GM12865 (cell line): Measurements from ENCODE around the gene LHFPL4.
A peak's percentile ranks its signal among the peaks of the same experiment; 100 is the strongest.

Source experiments
- DNase-seq: peaks from one replicate; pipeline ENCODE4 v3.0.0; 2010; ENCODE audit warnings: low read depth
- H3K4me3 ChIP-seq: 2 replicates; pipeline ENCODE4 v1.5.1; 2011; ENCODE audit warnings: mild to moderate bottlenecking, low read depth, low read length, control low read depth
- TF ChIP-seq, protein P1 (sequence below): IDR thresholded peaks from 2 replicates; pipeline ENCODE4 v1.5.1; 2011; ENCODE audit warnings: low read length, control low read depth, low read depth, inconsistent platforms; ENCODE audit not compliant: insufficient read depth; ENCODE audit errors: missing control alignments

LHFPL4 gene

DNA sequence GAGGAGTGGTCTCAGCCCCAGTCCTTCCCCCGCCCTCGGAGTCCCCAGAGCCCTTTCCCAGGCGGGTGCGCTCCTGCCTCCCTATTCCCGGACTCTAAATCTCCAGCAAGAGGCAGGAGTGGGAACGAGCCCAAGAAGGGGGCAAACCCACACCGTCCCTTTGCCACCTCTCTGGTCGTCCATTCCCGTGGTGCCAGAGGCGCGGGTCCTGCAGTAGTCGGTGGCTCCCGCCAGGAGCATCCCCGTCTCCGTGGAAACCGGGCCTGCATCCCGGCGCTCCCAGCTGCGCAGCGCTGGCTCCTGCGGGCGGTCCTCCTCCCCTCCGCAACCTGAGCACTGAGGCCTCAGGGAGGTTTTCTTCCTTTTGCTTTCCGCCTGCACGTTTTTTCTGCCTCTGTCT, 44.8 kb downstream of the LHFPL4 start:
- DNase-seq = no peak
- no peak overlapping the region for H3K4me3 ChIP-seq
- TF ChIP-seq, protein P1, sequence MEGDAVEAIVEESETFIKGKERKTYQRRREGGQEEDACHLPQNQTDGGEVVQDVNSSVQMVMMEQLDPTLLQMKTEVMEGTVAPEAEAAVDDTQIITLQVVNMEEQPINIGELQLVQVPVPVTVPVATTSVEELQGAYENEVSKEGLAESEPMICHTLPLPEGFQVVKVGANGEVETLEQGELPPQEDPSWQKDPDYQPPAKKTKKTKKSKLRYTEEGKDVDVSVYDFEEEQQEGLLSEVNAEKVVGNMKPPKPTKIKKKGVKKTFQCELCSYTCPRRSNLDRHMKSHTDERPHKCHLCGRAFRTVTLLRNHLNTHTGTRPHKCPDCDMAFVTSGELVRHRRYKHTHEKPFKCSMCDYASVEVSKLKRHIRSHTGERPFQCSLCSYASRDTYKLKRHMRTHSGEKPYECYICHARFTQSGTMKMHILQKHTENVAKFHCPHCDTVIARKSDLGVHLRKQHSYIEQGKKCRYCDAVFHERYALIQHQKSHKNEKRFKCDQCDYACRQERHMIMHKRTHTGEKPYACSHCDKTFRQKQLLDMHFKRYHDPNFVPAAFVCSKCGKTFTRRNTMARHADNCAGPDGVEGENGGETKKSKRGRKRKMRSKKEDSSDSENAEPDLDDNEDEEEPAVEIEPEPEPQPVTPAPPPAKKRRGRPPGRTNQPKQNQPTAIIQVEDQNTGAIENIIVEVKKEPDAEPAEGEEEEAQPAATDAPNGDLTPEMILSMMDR = no peak

DNA sequence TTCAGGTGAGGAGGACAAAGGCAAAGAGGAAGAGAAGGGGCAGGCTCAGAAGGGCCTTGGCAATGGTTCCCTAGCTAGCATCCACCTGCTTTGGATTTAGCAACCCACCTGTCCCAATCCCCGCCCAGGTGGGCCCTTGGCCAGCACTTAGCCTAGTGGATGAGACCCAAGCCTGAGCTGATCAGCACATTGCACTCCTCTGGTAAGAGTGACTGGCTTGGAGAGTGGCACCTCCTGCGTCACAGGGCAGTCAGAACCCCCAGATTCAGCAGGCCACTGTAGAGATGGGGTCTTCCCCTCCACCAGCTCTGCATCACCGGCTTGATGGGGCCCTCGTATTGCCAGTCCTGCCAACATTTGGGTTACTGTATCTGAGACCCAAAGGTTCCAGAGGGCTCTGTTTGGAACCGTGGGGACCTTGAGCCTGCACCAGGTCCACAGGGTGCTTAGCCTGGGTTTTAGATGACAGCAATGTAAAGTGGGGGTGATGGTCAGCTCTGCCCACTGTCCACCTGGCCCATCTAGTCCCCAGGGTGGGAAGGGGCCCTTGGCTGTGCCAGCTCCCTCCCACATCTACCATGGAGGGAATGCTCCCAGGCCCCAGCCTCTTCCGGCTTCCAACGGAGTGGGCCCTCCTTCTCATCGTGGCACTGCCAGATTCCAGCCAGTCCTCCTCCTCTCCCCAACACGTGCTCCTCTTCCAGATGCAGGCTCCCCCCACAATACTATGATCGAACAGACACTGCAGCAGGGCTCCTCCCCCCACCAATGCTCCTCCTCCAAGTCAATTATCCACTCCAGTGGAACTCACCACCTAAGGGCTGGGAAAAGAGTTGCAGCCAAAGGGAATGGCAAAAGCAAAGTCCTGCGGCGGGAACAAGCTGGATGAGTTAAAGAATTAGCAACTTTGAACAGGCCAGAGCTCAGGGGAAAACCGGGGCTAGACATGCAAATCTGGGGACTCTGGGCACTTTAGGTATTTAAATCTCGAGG, 45.7 kb downstream of the LHFPL4 start:
- no peak for DNase-seq
- H3K4me3 ChIP-seq = no peak overlapping the region
- TF ChIP-seq, protein P1 = no peak

DNA sequence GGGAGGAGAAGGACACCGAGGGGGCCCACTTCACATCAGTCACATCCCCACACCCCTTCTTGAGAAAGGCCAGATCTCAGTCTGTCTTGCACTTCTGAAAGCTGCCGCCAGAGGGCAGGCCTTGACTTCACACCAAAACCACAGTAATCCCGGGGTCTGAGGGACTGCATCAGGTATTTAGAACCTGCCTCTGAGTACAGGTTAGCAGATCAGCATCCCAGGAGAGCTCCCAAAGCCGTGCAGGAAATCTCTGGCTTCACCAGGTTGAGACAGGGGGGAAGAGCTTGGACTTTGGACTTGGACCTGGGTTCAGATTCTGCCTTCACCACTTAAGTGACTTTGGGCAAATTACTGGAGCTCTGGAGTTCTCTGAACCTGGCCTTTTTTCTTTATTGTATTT, 50.3 kb downstream of the LHFPL4 start:
- H3K4me3 ChIP-seq = no peak overlapping the region
- DNase-seq = peak; percentile 86
- TF ChIP-seq, protein P1 = peak; percentile 88

DNA sequence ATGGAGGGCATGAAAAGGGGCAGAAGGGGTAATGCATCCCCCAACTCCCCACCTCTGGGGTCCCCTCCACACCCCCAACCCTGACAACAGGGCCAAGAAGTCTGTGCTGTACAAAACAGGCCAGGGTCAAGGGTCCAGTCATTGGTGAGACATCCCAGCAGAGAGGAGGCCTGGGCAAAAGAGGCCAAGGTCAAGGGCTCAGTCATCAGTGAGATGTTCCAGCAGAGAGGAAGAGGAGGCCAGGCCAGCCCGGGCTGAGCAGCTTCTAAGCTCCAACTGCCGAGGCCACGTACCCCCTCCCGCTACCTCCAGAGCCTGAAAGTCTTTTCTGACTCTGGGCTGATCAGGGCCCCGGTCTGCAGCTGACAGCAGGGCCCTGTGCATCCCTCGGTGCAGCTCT, 52.4 kb downstream of the LHFPL4 start:
- no peak for DNase-seq
- no peak overlapping the region for H3K4me3 ChIP-seq
- TF ChIP-seq, protein P1 = no peak

DNA sequence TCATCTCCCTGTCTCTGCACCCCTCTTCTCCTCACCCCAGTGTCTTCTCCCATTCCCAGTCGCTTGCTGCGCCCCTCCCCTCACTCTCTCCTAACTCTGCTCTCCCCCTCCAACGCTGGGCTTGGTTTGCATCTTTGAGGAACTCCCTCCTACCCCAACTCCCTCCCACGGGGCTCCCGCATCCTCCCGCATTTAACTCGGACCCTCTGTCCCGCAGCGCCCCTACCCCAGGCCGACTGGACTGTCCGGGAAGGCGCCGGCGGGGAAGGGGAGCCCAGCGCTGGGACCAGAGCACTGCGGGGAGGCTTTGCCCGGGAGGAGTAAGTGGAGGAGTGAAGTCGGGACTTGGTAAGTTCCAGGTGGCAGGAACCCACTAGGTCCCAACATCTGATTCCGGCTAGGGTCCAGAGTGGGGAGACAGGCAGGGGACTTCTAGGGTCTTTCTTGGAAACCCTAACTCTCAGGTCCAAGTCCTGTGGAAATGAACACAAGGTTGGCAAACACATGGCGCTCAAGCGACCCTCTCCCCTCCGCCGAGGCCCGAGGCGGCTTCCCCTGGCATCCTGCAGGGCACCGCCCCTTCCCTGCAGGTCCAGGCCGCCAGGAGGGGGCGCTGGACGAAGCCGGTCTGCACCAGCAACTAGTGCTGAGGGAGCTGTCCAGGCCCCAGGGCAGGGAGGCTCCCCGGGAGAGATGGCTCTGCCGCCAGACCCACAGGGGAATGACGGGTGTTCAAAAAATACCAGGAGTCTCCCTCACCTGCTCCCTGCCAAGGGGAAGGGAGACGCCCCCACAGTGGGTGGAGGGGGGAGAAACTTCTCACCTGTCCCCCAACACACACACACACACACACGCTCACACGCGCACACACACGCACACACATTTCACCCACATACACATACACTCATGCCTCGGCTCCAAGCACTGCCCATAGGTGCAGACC, 53.2 kb downstream of the LHFPL4 start:
- TF ChIP-seq, protein P1 = peak; percentile 77
- DNase-seq = peak; percentile 73
- no peak overlapping the region for H3K4me3 ChIP-seq

DNA sequence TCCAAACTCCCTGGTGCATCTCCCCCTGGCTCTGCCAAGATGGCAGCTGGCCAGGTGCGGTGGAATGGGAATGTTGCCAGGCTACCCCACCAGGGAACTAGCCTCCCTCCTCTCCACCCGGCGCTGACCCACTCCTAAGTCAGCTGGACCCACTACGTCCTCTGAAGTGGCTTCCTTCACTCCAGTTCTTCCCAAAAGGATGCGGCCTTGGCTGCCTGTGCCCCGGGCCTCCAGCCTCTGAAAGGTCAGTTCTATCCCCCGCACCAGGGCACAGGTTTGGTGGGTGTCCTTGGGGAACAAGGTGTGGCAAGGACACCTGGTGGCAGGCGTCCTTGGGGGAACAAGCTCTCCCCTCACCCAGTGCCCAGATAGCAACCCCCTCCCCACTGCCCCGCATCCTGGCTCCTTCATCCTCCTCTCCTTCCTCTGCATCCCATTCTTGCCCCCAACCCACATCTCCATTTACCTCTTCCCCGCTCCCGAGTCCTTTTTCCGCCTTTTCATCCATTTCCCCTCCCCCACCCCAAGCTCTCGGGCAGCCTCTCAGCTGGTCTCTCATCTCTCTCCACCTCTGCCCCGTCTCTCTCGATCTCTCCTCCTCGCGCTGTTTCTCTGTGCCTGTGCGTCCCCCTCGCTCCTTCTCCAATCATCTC, 54.0 kb downstream of the LHFPL4 start:
- TF ChIP-seq, protein P1 = no peak
- DNase-seq = no peak
- no peak overlapping the region for H3K4me3 ChIP-seq
